IPS-NIHi7 (cell line): Measurements from ENCODE around the gene SLC19A1.

Source experiments
- DNase-seq: peaks from one replicate; pipeline ENCODE4 v3.0.0; 2012; ENCODE audit warnings: mixed read lengths; ENCODE audit errors: extremely low spot score

SLC19A1 gene

DNA sequence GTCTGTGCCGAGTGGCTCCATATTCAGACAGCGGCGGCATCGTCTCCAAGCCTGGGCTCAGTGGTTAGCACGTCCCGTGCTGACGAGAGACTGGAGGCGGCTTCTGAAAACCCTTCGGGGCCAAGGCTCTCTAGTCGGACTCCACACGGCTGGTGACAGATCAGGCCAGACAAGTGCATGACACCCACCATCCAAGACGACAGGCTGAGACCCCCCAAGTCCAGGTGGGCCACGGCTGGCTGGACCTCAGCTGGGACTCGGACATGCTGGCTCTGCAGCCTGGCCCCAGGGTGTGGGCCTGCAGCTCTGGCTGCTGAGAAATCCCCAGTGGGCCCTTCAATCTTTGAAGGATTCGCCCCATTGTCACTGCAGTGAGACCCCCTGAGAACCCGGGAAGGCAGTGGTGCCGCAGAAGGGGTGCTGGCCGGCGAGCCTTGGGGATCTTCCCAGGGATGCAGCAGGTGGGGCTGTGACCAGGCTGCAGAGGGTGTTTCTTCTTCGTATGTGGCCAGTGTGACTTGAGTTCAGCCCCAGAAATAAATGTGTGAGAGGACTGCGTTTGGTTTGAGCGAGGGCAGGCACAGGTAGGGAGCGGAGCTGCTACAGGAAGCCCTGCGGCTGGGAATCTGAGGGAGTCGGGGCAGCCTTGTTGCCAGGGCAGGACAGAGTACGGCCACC, 15.9 kb upstream of the SLC19A1 start:
- DNase-seq, result no peak

DNA sequence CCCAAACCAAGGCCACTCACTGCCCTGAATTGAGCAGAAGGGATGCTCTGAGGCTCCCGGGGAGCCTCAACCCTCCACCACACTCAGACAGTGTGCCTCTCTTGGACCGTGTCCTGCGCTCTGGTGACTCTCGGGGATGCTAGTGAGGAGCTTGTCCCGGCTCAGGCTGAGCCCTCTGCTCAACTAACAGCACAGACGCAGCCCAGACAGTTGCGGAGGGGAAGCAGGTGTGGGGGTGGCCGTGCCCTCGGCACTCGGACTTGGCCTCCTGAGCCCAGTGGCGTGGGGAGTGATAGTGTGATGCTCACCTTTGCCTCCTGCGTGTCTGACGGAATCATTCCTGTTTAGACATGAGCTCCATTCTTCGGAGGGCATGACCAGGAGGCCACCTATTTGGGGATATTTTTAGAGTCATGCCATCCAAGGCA, 15.4 kb upstream of the SLC19A1 start:
- DNase-seq, result no peak

DNA sequence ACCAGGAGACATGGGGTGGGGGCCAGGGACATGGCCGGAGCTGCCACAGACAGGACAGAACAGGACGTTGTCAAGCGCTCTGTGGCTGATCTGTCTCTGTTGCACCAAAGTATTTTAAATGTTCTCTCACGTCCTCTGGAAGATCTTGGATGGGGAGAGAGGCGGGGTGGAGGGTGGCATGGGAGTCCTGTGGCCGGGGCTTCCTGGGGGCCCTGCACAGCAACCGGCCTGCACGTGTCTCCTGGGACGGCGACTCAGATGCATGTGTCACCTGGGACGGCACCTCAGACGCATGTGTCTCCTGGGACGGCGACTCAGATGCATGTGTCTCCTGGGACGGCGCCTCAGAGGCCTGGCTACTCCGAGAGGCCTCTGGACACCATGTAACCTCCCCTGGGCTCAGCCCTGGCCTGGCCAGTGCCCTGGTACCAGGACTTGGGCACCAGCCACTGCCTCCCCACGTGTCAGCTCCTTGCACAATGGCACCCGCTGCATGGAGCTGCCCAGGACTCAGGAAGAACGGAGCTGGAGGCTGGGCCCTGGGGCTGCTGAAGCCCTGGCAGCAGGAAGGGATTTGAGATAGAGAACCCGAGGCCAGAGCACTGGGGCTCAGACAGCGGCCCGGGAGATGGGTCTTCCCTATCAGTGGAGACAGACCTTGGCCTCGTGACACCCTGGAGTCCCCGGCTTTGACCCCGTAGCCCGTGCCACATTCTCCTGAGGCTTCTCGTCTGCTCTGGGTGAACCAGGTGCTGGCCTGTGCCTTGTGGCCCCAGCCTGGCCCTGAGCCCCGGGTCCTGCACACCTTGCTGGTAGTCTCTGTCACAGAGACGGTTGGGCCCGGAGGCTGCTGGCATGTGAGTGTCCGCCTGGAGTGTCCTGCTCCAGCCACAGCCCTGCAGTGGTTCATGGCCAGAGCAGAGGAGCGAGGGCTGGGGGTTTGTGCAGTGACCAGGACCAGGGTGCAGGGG, 14.7 kb upstream of the SLC19A1 start:
- DNase-seq, result no peak

DNA sequence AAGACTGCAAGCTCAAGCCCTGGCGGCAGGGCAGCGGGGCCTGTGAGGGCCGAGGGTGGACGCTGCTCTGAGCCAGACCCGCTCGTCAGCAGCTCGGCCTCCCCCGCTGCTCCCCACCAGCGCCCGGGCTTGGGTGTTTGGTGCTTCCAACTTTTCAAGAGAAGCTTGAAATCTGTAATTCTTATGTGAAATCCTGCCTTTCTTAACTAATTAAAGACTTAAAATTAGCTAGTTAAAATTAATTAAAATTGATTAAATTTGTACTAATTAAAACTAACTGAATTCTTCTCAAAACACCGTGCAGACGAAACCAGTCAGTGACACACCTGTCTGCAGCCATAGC, 14.0 kb upstream of the SLC19A1 start:
- DNase-seq, result no peak

DNA sequence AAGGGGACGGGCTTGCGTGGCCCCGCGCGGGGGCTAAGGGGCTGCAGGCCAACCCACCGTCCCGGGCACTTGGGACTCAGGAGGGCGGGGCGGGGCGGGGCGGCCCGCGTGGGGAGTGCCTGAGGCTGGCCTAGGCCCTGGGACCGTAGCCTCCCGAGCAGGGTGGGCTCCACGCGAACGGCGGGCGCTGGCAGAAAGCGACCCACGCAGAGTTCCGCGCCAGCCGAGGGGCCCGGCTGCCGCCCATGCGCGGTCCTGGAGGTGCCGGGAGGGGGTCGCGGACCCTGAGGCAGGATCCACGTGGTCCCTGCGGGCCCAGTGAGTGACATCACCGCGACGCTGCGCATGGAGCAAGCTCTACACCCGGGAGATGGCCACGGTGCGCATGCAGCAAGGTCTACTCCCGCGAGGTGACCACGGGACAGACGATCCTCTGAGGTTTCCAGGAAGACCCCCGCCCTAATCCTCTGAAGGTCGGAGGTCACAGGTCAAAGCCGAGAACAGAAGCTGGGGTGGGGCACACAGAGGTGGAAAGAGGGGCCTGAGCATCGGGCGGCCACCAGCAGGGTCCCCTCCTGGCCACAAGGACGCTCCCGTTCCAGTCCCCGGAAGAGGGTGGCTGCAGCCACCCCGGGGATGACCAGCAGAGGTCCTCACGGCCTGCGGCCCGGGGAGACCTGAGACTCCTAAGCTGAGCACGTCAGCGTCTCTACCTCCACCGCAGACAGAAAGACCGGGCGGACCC, 13.5 kb upstream of the SLC19A1 start:
- DNase-seq, result peak; percentile 98

DNA sequence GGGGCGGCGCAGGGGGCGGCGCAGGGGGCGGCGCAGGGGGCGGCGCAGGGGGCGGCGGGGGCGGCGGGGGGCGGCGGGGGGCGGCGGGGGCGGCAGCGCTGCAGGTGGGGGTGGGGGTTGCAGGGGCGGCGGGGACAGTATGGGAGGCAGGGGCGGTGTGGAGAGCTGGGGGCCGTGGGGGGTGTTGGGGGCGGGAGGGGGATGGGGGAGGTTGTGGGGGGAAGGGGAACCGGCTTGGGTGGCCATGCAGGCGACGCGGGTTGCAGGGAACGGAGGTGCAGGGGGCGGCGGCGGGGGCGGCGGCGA, 13.0 kb upstream of the SLC19A1 start:
- peak; percentile 74 for DNase-seq

DNA sequence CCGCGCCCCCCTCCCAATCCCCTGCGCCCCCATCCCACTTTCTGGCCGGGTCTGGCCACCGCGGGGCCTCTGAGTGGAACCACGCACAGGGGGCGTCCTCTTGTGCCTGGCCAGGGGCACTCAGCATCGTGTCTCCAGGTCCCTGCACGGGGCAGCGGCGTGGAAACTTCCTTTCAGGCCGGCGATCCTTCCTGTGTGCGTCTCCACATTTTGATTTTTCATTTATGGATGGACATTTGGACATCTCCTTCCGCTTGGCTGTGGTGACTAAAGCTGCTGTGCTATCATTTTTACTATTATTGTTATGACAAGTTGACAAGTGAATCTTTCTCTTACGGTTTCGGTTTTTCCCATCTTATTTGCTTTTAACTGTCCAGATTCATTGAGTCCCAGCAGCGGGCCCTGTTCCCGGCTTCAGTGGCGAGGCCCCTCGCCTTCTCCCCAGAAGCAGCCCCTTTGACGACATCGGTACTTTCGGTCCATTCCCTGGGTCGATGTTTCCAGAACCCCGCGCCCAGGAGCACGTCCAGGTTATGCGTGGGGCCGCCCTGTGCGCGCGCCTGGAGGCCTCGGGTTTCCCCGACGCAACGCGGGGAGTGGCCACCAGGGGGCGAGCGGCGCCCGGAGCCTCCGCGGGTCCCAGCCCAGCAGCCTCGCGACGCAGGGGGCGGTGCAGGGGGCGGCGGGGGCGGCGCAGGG, 12.4 kb upstream of the SLC19A1 start:
- DNase-seq, result peak; percentile 80

DNA sequence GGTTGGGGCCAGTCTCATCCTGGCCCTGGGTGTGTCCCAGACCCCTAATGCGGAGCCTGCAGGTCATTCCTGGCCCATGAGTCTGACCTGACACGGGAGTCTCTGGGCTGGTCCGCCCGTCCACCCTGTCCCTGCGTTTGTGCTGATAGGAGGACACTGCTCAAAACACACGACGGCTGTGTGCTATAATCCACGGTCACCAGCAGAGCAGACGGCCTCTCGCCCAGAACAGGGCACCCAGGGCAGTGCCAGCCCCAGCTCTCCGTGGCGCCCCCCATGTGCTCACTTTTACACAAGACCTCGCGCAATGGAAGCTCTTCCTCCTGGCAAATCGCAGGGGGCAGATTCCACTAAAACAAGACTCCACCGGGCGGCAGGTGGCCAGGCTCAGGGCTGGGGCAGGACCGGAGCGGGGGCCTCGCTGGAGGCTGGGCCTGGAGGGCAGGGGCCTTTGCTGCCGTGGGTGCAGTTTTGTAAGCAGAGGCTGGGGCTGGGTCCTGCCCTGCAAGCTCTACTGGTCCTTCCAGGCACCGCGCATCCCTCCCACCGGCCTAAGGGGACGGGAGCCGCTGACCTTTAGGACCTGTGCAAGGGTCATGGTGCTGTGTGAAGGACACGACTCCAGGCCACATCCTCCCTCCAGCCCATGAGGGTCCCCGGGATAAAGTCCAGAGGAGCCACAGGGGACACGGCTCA, 10.6 kb upstream of the SLC19A1 start:
- DNase-seq, result no peak

DNA sequence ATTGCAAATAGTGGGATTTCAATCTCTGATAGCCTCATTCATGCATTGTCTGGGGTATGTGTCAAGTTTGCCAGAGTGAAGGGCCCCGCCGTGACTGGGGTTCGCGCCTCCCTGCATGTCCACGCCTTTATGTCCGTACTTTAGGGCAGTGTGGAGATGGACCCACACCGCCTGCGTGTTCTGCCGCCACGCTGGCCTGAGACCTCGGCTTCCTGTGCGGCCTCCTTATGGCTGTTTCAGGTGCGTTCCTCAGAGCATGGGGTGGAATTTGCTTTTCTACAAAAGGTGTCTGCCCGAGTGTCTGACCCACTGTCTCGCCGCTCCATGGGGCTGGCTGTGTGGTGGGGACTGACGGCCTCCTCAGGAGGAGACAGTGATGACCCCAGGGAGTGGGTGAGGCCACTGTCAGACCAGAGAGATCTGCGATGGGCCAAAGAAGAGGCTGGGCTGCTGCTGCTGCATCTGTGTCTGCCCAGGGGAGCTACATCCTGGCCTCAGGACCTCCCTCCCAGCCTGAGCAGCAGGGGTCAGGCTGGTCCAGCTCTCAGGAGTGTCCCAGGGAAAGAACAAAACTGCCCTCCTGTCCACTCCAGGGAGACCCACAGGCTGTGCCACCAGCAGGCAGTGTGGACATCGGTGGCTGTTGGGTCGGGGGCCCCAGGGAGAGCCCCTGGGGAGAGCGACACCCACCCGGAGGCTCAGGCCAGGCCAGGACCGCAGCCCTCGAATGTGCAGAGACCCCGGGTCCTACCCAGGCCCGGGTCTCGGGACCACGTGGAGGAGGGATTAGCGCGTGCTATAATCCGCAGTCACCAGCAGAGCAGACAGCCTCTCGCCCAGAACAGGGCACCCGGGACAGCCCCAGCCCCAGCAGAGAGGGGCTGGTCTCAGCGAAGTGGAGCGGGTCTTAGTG, 9.8 kb upstream of the SLC19A1 start:
- no peak for DNase-seq

DNA sequence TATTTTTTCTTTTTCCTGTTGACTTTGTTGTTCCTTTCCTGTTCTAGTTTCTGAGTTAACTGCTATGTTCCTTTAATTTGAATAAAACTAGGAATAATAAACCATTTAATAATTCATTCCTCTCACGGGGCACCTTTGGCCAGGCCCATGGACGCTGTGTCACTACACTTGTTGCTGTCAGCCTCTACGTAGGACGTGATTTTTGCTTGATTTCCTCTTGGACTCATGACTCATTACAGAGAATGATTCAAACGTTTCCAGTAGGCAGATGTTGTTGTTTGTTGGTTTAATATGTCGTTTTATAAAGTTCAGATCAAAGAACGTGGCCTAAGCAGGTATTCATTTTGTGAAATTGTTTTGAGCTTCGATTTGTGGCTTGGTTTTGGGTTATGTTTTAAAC, 9.1 kb upstream of the SLC19A1 start:
- no peak for DNase-seq

DNA sequence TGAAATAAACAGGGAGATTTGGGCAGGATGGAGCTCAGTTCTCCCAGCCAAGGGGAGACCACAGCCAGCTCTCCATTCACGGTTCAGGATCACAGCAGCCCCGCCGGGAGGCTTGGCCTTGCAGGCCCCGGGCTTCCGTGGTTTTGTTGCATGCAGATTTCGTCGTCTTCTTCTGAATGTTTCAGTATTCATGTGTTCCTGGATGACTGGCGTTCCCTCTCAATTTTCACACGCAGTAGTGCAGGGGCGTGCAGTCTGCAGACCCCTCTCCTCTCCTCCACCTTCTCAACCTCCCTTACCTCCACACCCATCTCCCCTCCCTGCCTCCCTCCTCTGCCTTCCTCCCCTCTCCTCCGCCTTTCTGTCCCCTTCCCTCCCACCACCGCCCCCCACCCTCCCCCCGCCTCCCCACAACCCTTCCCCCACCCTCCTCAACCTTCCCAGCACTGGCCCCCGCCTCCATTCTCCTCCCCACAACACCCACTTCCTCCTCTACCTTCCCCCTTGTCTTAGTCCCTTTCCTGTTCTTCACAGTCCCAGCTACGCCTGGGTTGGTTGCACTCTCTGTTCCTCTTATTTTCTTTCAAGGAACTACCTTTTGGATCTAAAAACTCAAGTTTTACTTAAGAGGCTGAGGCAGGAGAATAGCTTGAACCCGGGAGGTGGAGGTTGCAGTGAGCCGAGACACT, 8.4 kb upstream of the SLC19A1 start:
- DNase-seq, result no peak

DNA sequence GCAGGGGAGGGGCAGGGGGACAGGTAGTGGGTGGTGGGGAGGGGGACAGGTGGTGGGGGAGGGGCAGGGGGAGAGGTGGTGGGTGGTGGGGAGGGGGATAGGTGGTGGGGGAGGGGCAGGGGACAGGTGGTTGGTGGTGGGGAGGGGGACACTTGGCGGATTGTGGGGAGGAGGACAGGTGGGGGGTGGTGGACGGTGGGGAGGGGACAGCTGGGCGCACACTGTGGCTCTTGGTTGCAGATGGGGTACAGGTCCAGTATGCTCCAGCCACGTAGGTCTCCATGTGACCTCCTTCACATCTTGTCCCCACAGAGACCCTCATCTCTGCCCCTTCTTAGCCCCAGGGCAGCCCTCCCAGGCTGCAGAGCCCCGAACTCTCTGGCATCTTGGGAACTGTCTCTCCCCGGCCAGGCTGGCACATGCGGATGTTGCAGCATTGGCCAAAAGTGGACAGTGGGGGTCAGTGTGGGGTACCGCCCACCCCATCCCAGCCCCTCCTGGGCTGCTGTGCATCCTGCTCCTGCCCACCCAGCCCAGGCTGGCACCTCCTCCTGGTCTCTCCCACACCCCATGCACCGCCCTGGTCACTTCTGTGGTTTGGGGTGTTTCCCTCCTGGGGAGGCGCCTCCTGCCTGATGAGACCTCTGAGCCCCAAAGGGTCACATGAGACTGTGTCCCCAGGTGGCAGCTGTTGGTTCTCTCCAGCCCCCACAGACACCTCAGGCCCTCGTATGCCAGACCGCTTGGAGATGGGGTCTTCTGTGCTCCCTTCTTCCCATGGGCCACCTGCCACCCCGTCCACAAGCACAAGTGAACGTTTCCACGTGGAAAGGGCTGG, 7.6 kb upstream of the SLC19A1 start:
- DNase-seq, result no peak

DNA sequence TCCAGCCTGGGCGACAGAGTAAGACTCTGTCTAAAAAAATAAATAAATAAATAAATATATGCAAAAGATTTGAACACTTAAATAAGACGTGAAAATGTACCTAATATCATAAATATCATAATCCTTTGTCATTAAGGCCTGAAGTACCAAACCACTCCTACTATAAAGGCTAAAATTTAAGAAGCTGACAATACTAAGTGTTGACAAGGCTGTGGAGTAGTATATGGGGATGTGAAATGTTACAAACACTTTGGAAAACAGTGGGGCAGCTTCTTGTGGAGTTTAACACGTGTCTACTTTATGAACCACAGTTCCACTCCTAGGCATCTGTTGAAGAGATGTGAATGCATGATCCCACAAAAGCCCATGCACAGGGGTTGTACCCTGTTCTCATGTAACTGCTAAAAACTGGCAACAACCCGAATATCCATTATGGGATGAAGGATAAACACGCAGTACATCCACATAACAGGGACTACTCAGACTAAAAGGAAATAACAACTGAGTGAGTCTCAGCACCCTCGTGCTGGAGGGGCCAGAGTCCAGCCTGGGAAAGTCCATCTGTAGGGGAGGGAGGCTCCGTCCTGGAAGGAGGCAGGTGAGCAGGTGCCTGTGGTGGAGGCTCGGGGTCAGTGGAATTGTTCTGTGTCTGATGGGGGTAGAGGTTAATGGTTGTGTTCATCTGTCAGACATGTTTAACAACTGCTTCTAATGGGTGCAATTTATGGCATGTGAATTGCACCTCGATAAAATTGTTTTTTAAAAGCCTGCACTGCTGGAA, 6.7 kb upstream of the SLC19A1 start:
- DNase-seq, result no peak

DNA sequence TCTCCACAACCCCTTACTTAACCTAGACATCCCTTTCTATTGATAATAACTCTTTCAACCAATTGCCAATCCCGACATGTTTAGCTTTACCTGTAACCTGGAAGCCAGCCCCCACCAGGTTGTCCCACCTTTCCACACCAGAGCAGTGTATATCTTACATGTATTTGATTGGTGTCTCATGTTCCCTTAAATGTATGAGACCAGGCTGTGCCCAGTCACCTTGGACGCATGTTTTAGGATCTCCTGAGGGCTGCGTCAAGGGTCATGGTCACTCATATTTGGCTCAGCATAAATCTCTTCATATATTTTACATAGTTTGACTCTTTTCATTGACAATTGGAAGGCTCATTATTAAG, 5.3 kb upstream of the SLC19A1 start:
- no peak for DNase-seq

DNA sequence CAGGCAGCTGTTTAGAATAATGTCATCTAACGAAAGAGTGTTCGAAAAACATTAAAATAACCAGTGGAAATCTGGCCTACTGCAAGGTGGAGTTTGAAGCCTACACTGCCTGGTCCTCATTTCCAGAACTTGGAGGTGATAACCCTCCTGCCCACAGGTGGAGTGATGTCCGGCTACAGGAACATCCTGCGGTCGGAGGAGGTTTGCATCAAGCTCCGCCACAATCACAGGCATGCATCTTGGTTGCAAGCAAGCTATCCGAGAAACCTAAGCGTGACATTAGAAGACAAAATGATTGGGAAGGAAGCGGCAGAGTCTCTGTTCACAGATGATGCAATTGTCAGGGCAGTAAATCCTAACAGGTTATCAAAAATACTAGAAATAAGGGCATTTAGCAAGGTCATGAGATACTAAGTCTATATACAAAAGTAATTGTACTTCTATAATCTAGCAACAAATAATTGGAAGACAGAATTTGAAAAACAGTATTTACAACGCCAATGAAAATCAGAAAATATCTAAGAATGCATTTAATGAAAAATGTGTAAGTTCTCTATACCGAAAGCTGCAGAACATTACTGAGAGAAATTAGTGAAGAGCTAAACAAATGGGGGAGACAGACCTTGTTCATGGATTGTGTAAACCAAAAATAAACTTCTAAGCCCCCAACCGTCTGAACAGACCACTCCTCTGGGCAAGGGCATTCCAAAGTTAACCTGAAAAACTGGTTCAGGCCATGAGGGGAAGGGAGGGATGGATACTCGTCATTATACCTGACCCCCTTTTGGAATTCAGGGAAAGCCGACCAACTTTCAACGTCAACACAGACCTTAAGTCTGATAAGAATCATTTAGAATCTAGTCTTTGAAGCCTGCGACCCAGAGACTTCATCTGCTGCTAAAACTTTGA, 4.7 kb upstream of the SLC19A1 start:
- no peak for DNase-seq

DNA sequence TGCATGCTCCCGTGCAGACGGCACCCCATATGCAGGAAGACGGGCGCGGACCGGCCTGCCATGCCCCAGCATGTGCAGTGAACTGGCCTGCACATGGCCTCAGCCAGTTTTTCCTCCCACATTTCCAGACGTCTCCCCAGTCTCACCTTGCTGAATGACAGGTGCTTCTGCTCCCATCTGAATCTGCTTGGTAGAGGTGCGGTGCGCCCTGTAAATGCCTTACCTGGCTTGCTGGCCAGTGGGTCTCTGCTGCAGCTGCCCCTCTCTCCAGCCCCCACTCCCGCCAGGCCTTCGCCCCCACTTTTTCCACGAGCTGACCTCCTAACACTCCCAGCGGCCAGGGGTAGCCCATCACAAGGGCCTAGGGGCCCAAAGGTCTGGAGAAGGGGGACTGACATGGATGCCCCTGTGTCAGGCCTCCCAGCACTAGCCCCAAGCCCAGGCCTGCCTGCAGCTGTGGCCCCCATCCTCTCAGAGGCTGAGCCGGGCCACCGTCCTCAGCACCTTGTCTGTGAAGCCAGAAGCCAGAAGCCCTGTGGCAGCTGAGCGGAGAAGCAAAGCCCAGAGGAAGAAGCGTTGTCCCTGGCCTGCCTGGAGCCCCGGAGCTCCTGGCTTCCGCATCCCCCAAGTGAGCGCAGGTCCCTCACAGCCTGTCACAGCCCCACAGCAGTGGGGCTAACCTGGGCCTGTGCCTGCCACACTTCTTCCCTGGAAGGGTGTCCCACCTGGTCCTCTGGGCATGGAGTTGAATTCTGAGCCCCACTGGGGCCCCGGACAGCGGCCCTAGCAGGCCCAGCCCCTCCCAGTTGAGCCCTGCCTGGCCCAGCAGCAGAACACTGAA, 3.7 kb upstream of the SLC19A1 start:
- DNase-seq, result no peak
